GM10266 (cell line): ENCODE measurements around the gene VPS11.
"Not testable (repeated sequence)": the region's sequence is repeated elsewhere in the genome, so short reads cannot be mapped to it uniquely, and the experiment has no call there.

Source experiments
- DNase-seq: peaks from one replicate; pipeline ENCODE4 v3.0.0; 2012; ENCODE audit errors: extremely low spot score
- TF ChIP-seq, protein P1 (sequence below): IDR thresholded peaks from 2 replicates; pipeline ENCODE4 v1.5.1; 2012; ENCODE audit warnings: mild to moderate bottlenecking, low read depth; ENCODE audit not compliant: control insufficient read depth, insufficient read depth; ENCODE audit errors: missing control alignments

Gene VPS11

DNA sequence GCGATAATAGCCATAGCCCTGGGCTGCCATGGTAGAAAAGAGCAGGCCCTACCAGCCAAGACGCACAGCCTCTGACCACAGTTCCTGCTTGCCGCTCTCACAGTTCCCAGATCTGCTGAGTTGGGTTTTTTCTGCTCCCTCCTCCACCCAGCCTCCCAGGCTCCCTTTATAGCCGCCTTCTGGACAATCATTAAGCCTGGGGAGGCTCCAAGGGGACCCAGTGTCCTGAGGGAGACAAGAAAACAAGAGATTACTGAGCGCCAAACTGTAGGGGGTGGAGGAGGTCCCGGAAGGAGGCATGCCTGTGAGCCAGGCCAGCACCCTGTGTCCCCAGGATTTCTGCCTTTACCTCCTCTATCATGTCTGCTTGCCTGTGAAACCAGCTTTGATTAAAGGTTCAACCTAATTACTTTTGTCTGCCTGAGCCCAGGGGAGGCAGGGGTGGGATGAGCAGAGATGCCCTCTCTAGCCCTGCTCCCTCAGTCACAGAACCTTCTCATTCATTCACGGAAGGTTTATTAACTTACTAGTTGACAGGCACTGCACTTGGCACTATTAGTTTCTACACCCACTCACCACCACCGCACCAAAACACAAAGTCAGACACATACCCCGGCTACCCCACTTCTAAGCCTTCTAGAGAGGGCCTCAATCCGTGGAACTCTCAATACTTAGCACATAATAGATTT lies 38.1 kb upstream of the VPS11 start:
- DNase-seq, result no peak
- TF ChIP-seq, protein P1, sequence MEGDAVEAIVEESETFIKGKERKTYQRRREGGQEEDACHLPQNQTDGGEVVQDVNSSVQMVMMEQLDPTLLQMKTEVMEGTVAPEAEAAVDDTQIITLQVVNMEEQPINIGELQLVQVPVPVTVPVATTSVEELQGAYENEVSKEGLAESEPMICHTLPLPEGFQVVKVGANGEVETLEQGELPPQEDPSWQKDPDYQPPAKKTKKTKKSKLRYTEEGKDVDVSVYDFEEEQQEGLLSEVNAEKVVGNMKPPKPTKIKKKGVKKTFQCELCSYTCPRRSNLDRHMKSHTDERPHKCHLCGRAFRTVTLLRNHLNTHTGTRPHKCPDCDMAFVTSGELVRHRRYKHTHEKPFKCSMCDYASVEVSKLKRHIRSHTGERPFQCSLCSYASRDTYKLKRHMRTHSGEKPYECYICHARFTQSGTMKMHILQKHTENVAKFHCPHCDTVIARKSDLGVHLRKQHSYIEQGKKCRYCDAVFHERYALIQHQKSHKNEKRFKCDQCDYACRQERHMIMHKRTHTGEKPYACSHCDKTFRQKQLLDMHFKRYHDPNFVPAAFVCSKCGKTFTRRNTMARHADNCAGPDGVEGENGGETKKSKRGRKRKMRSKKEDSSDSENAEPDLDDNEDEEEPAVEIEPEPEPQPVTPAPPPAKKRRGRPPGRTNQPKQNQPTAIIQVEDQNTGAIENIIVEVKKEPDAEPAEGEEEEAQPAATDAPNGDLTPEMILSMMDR, result no peak

DNA sequence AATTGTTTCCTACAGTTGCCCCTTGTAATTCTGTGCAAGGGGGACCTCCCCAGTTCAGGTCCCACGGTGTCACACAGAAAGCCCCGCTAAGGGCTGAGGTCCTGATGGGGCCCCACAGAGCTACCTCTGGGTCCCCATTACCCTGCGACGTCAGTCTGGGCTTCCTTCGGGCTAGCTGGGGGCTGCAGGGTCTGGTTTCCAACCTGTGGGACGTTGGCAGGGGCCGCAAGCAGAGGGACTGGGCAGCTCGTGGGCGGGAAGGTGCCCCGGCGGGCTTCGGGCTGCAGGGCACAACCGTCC lies 37.6 kb upstream of the VPS11 start:
- TF ChIP-seq, protein P1, result no peak
- DNase-seq, result no peak

DNA sequence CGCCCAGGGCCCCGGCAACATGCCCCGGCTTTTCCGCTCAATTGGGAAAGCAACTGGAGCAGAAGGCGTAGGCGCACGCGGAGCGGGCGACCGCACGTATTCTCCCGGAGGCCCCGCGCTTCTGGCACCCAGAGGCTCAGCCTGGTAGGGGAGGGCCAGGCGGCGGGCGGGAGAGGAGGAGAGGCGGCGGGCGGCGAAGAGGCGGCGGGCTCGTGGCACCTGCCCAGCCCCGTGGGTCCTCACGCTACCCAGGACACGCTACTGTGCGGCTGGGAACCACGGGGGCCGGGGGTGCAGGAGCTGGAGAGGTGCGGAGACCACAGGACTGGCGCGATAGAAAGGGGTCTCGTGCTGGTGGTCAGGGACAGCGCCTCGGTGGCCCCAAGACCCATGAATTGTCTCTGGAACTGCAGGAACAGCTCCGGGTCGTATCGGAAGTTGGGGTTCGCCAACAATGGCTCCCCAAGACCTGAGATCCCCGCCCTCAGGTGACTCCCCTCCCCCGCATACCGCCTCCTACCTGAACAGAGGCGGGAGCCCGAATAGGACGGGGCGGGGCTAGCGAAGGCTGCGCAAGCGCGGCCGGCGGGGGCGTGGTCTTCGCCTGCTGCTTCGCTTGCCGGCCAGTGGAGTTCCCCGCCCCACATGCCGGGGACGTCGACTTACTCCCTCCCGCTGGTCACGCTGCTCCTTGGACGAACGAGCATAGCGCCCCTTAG lies 37.1 kb upstream of the VPS11 start, which contains the start of gene SLC37A4:
Gene SLC37A4, minus strand, starts transcription at position 549 of the 719 bp plus-strand sequence.
- TF ChIP-seq, protein P1, result peak; percentile 95
- peak; percentile 97 for DNase-seq

DNA sequence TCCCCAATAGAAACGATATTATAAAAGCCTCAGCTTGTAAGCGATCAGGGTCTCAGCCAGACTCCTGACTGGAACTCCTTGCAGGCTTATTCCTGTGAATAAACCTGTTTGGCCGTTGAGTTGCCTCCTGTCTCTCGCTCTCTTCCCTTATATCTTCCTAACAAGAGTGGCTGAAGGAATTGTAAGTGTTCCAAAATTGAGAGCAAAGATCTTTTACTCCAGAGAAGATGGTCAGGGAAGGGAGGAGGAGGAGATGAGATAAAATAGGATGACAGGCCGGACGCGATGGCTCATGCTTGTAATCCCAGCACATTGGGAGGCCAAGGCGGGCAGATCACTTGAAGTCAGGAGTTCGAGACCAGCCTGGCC lies 35.7 kb upstream of the VPS11 start:
- TF ChIP-seq, protein P1, result no peak
- no peak for DNase-seq

DNA sequence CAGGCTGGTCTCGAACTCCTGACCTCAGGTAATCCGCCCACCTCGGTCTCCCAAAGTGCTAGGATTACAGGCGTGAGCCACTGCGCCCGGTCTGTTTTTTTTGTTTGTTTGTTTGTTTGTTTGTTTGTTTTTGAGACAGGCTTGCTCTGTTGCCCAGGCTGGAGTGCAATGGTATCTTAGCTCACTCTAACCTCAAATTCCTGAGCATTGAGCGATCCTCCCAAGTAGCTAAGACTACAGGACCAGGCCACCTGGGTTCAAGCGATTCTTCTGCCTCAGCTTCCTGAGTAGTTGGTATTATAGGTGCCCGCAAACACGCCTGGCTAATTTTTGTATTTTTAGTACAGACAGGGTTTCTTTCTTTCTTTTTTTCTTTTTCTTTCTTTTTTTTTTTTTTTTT lies 34.2 kb upstream of the VPS11 start:
- not testable (repeated sequence) for DNase-seq

DNA sequence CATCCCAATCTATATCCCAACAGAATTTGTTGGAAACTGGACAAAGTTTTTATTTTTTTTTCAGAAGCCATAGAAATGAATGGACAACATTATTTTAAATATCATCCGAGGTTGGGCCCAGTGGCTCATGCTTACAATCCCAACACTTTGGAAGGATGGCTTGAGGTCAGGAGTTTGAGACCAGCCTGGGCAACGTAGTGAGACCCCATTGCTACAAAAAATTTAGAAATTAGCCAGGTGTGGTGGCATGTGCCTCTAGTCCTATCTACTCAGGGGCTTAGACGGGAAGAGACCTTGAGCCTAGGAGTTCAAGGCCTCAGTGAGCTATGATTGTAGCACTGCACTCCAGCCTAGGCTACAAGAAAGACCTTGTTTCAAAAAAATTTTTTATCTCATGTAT lies 32.8 kb upstream of the VPS11 start:
- TF ChIP-seq, protein P1, result no peak
- DNase-seq, result no peak

DNA sequence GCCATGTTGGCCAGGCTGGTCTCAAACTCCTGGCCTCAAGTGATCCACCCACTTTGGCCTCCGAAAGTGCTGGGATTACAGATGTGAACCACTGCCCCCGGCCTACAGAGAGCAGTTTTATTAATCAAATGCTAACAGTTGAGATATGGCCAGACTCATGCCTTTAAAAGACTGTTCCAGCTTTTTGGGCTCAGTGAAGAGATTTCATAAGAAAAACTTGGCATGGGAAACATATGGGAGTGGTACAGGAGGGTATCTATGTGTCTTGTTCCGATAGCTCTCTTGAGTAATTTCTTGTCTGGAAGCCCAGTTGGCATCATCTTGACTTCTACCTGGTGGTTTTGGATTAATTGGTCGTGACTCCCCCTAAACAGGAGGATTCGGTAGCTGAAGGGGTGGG lies 28.7 kb upstream of the VPS11 start:
- DNase-seq, result no peak
- TF ChIP-seq, protein P1, result no peak

DNA sequence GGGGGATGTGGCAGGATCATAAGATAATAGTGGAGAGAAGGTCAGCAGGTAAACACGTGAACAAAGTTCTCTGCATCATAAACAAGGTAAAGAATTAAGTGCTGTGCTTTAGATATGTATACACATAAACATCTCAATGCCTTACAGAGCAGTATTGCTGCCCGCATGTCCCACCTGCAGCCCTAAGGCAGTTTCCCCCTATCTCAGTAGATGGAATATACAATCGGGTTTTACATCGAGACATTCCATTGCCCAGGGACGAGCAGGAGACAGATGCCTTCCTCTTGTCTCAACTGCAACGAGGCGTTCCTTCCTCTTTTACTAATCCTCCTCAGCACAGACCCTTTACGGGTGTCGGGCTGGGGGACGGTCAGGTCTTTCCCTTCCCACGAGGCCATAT lies 28.1 kb upstream of the VPS11 start:
- not testable (repeated sequence) for DNase-seq
